Loucy (cell line): Measurements from ENCODE around the gene PPP6C.
"Not testable (repeated sequence)": the region's sequence is repeated elsewhere in the genome, so short reads cannot be mapped to it uniquely, and the experiment has no call there.

ENCODE experiments used
- H2AFZ ChIP-seq: fragments of 200-600 bp; sonication (generic); 2 replicates; pipeline ENCODE4 v1.6.0; 2016; ENCODE audit warnings: antibody characterized with exemption, mild to moderate bottlenecking, low read length, moderate library complexity
- H3F3A ChIP-seq: fragments of 200-600 bp; 2 replicates; pipeline ENCODE4 v1.6.0; 2016; ENCODE audit warnings: antibody characterized with exemption, low read depth, mild to moderate bottlenecking
- H3K27me3 ChIP-seq: fragments of 200-600 bp; sonication (generic); 2 replicates; pipeline ENCODE4 v1.6.1; 2014; ENCODE audit warnings: low read length, mild to moderate bottlenecking; ENCODE audit not compliant: insufficient read depth, poor library complexity, severe bottlenecking
- H3K36me3 ChIP-seq: fragments of 200-600 bp; sonication (generic); 2 replicates; pipeline ENCODE4 v1.6.1; 2016; ENCODE audit warnings: low read length; ENCODE audit not compliant: insufficient read depth
- H3K4me1 ChIP-seq: fragments of 200-600 bp; sonication (generic); 2 replicates; pipeline ENCODE4 v1.5.1; 2014; ENCODE audit warnings: low read length, mild to moderate bottlenecking; ENCODE audit not compliant: insufficient read depth, poor library complexity, severe bottlenecking
- H3K4me2 ChIP-seq: fragments of 200-600 bp; sonication (generic); 2 replicates; pipeline ENCODE4 v1.6.0; 2014; ENCODE audit warnings: antibody characterized with exemption, low read length, low read depth, mild to moderate bottlenecking; ENCODE audit not compliant: poor library complexity, severe bottlenecking
- H3K4me3 ChIP-seq: fragments of 200-600 bp; sonication (generic); 2 replicates; pipeline ENCODE4 v1.5.1; 2014; ENCODE audit warnings: low read length, mild to moderate bottlenecking, mixed read lengths; ENCODE audit not compliant: poor library complexity, severe bottlenecking
- H3K79me2 ChIP-seq: fragments of 200-600 bp; sonication (generic); 2 replicates; pipeline ENCODE4 v1.6.1; 2014; ENCODE audit warnings: low read length; ENCODE audit not compliant: insufficient read depth
- H3K9ac ChIP-seq: fragments of 200-600 bp; sonication (generic); 2 replicates; pipeline ENCODE4 v1.6.0; 2014; ENCODE audit warnings: mild to moderate bottlenecking, low read depth, low read length, moderate library complexity; ENCODE audit not compliant: poor library complexity, severe bottlenecking
- H3K9me2 ChIP-seq: fragments of 200-600 bp; sonication (generic); replicated peaks from 2 replicates; pipeline ENCODE4 v1.6.1; 2016; ENCODE audit warnings: low read depth, low read length, mixed read lengths
- H3K9me3 ChIP-seq: fragments of 200-600 bp; sonication (generic); 2 replicates; pipeline ENCODE4 v1.6.1; 2014; ENCODE audit warnings: mild to moderate bottlenecking, antibody characterized with exemption, low read length, low read depth; ENCODE audit not compliant: insufficient read depth
- H4K20me1 ChIP-seq: fragments of 200-600 bp; sonication (generic); 2 replicates; pipeline ENCODE4 v1.6.0; 2014; ENCODE audit warnings: antibody characterized with exemption, low read length, mild to moderate bottlenecking; ENCODE audit not compliant: insufficient read depth, poor library complexity, severe bottlenecking
- EZH2phosphoT487 ChIP-seq: fragments of 200-600 bp; IDR thresholded peaks from 2 replicates; pipeline ENCODE4 v1.6.1; 2018; ENCODE audit warnings: antibody characterized with exemption, mild to moderate bottlenecking, moderate library complexity, borderline replicate concordance
- TF ChIP-seq, protein P1 (sequence below): fragments of 200-600 bp; sonication (generic); conservative IDR thresholded peaks from 2 replicates; pipeline ENCODE4 v1.5.1; 2014; ENCODE audit warnings: mild to moderate bottlenecking, antibody characterized with exemption, low read length

The PPP6C gene

DNA sequence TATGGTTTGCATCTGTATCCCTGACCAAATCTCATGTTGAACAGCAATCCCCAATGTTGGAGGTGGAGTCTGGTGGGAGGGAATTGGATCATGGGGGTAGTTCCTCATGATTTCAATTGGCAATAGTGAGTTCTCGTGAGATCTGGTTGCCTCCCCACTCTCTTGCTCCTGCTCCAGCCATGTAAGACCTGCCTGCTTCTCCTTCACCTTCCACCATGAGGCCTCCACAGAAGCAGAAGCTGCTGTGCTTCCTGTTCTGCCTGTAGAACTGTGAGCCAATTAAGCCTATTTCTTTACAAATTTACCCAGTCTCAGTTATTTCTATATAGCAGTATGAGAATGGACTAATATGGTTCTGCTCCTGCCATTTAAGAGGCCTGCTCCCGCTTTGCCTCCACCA lies 79.1 kb downstream of the PPP6C start:
- Histone ChIP-seq H3K4me1 (peaks cover 1% of the 10 kb centered on the region), H3K79me2 (peaks cover 75% of the 10 kb centered on the region), H3K4me2 (no peak overlapping the region), H3K9me2 (no peaks in the 10 kb centered on the region), H3F3A (no peaks in the 10 kb centered on the region; the same call in 1 of the 2 replicates), H2AFZ (no peak overlapping the region), H3K27me3 (no peaks in the 10 kb centered on the region), H3K4me3 (no peak overlapping the region), H4K20me1 (peaks cover 9% of the 10 kb centered on the region), H3K9ac (no peak overlapping the region), H3K9me3 (peaks cover 36% of the 10 kb centered on the region; the same call in 1 of the 2 replicates), H3K36me3 (peaks cover 35% of the 10 kb centered on the region)
- TF ChIP-seq, protein P1, sequence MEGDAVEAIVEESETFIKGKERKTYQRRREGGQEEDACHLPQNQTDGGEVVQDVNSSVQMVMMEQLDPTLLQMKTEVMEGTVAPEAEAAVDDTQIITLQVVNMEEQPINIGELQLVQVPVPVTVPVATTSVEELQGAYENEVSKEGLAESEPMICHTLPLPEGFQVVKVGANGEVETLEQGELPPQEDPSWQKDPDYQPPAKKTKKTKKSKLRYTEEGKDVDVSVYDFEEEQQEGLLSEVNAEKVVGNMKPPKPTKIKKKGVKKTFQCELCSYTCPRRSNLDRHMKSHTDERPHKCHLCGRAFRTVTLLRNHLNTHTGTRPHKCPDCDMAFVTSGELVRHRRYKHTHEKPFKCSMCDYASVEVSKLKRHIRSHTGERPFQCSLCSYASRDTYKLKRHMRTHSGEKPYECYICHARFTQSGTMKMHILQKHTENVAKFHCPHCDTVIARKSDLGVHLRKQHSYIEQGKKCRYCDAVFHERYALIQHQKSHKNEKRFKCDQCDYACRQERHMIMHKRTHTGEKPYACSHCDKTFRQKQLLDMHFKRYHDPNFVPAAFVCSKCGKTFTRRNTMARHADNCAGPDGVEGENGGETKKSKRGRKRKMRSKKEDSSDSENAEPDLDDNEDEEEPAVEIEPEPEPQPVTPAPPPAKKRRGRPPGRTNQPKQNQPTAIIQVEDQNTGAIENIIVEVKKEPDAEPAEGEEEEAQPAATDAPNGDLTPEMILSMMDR = no peak
- no peak for TF ChIP-seq EZH2phosphoT487

DNA sequence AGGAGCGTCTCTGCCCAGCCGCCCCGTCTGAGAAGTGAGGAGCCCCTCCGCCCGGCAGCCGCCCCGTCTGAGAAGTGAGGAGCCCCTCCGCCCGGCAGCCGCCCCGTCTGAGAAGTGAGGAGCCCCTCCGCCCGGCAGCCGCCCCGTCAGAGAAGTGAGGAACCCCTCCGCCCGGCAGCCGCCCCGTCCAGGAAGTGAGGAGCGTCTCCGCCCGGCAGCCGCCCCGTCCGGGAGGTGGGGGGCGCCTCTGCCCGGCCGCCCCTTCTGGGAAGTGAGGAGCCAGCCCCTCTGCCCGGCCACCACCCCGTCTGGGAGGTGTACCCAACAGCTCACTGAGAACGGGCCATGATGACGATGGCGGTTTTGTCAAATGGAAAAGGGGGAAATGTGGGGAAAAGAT lies 81.1 kb downstream of the PPP6C start:
- not testable (repeated sequence) for H3F3A ChIP-seq, H3K27me3 ChIP-seq, H3K9me2 ChIP-seq, H3K4me3 ChIP-seq, H3K9ac ChIP-seq, H2AFZ ChIP-seq, H3K4me2 ChIP-seq
- peaks cover 26% of the 10 kb centered on the region for H4K20me1 ChIP-seq
- H3K79me2 ChIP-seq = peaks cover 75% of the 10 kb centered on the region
- peaks cover 31% of the 10 kb centered on the region; the same call in 1 of the 2 replicates for H3K9me3 ChIP-seq
- H3K4me1 ChIP-seq = peaks cover 21% of the 10 kb centered on the region
- H3K36me3 ChIP-seq = peaks cover 25% of the 10 kb centered on the region

DNA sequence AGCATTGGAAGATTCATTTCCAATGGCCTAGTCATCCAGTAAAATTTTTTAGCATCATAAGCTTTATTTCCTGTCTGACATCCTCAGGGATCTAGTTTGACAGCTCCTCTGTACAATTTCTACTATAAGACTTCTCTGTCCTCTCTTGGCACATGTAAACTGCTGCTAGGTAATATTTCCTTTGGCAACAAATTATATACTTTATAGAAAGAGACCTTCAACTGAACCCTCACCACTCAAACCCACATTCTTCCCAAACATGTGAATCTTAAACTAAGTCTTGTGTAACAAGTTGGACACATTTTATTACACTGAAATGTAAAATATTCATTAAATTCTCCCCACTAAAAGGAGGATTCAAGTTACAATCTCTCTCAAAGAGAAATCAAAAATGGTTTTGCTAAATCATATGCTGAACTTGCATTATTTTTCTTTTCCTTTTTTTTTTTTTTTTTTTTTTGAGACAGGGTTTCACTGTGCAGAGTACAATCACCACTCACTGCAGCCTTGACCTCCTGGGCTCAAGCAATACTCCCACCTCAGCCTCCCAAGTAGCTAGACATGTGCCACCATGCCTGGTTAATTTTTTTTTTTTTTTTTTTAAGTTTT lies 83.2 kb downstream of the PPP6C start:
- no peaks in the 10 kb centered on the region; the same call in 1 of the 2 replicates for H3F3A ChIP-seq
- peaks cover 76% of the 10 kb centered on the region for H3K79me2 ChIP-seq
- peaks cover 8% of the 10 kb centered on the region; the same call in 1 of the 2 replicates for H3K36me3 ChIP-seq
- peaks cover 24% of the 10 kb centered on the region for H3K4me1 ChIP-seq
- H3K9me2 ChIP-seq = no peaks in the 10 kb centered on the region
- H4K20me1 ChIP-seq = peaks cover 43% of the 10 kb centered on the region
- no peak overlapping the region for H3K4me3 ChIP-seq
- H3K9me3 ChIP-seq = peaks cover 11% of the 10 kb centered on the region; the same call in 1 of the 2 replicates
- H3K9ac ChIP-seq = no peak overlapping the region
- H3K27me3 ChIP-seq = no peaks in the 10 kb centered on the region
- TF ChIP-seq, protein P1 = no peak
- no peak for TF ChIP-seq EZH2phosphoT487
- H2AFZ ChIP-seq = no peak overlapping the region
- no peak overlapping the region for H3K4me2 ChIP-seq
